Ishikawa (cell line): ENCODE measurements around the gene STAG3.

Experiments
- CEBPB ChIP-seq: IDR thresholded peaks from 2 replicates; pipeline ENCODE4 v1.6.1; 2012
- CREB1 ChIP-seq: IDR thresholded peaks from 2 replicates; pipeline ENCODE4 v1.6.1; 2012; ENCODE audit warnings: low read depth
- EGR1 ChIP-seq: IDR thresholded peaks from 2 replicates; pipeline ENCODE4 v1.6.1; 2012
- EP300 ChIP-seq: IDR thresholded peaks from 2 replicates; pipeline ENCODE4 v1.6.1; 2012; ENCODE audit warnings: borderline replicate concordance
- FOXM1 ChIP-seq: IDR thresholded peaks from 2 replicates; pipeline ENCODE4 v1.6.1; 2012; ENCODE audit warnings: low read depth, borderline replicate concordance
- MAX ChIP-seq: IDR thresholded peaks from 2 replicates; pipeline ENCODE4 v1.6.1; 2012
- NFIC ChIP-seq: IDR thresholded peaks from 2 replicates; pipeline ENCODE4 v1.6.1; 2012
- RAD21 ChIP-seq: IDR thresholded peaks from 2 replicates; pipeline ENCODE4 v1.6.1; 2012; ENCODE audit warnings: low read depth
- REST ChIP-seq: IDR thresholded peaks from 2 replicates; pipeline ENCODE4 v1.6.1; 2012; ENCODE audit warnings: low read depth, mild to moderate bottlenecking
- TAF1 ChIP-seq: IDR thresholded peaks from 2 replicates; pipeline ENCODE4 v1.6.1; 2012; ENCODE audit warnings: low read depth, mild to moderate bottlenecking
- TCF12 ChIP-seq: IDR thresholded peaks from 2 replicates; pipeline ENCODE4 v1.6.1; 2012; ENCODE audit warnings: low read depth
- TEAD4 ChIP-seq: IDR thresholded peaks from 2 replicates; pipeline ENCODE4 v1.6.1; 2012
- USF1 ChIP-seq: IDR thresholded peaks from 2 replicates; pipeline ENCODE4 v1.6.1; 2012
- YY1 ChIP-seq: IDR thresholded peaks from 2 replicates; pipeline ENCODE4 v1.6.1; 2012; ENCODE audit warnings: low read depth
- ZBTB7A ChIP-seq: IDR thresholded peaks from 2 replicates; pipeline ENCODE4 v1.6.1; 2012; ENCODE audit warnings: low read depth

Gene STAG3

GRCh38 chr7:100173806-100174495 is 3.8 kb upstream of the STAG3 start:
- no peak for TF ChIP-seq REST
- TF ChIP-seq TAF1: no peak
- TF ChIP-seq CEBPB: no peak
- TF ChIP-seq FOXM1: no peak
- no peak for TF ChIP-seq ZBTB7A
- TF ChIP-seq MAX: no peak
- TF ChIP-seq TCF12: no peak
- no peak for TF ChIP-seq USF1
- TF ChIP-seq EGR1: no peak
- no peak for TF ChIP-seq RAD21
- no peak for TF ChIP-seq EP300
- no peak for TF ChIP-seq YY1
- no peak for TF ChIP-seq CREB1
- TF ChIP-seq NFIC: no peak
- TF ChIP-seq TEAD4: no peak

GRCh38 chr7:100174582-100174981 is 3.1 kb upstream of the STAG3 start:
- TF ChIP-seq TAF1 (no peak), CEBPB (no peak), CREB1 (no peak), YY1 (no peak), RAD21 (no peak), USF1 (no peak), TEAD4 (no peak), TCF12 (no peak), EP300 (no peak), NFIC (no peak)

- TF ChIP-seq RAD21: no peak
- no peak for TF ChIP-seq ZBTB7A
- TF ChIP-seq EP300: no peak
- TF ChIP-seq YY1: no peak
- no peak for TF ChIP-seq NFIC
- TF ChIP-seq TCF12: no peak
- no peak for TF ChIP-seq USF1
- TF ChIP-seq TEAD4: no peak
- TF ChIP-seq EGR1: no peak
- TF ChIP-seq CREB1: no peak
- TF ChIP-seq CEBPB: no peak
- TF ChIP-seq FOXM1: no peak
- no peak for TF ChIP-seq TAF1
- TF ChIP-seq REST: no peak
- no peak for TF ChIP-seq MAX
Measured at GRCh38 chr7:100175296-100175935, 2.3 kb upstream of the STAG3 start.

- no peak for TF ChIP-seq EP300
- no peak for TF ChIP-seq TAF1
- no peak for TF ChIP-seq REST
- no peak for TF ChIP-seq USF1
- TF ChIP-seq TEAD4: no peak
- no peak for TF ChIP-seq FOXM1
- no peak for TF ChIP-seq ZBTB7A
- TF ChIP-seq NFIC: no peak
- TF ChIP-seq MAX: no peak
- no peak for TF ChIP-seq EGR1
- no peak for TF ChIP-seq TCF12
Measured at GRCh38 chr7:100176096-100177044, 1.3 kb upstream of the STAG3 start.
